NCI-H748 (cell line): ENCODE data around the gene VAC14.

Experiments used
- DNase-seq: peaks from one replicate; lab custom pipeline; 2025; ENCODE audit not compliant: unreplicated experiment; lab: John Stamatoyannopoulos, UW

Gene VAC14

GRCh38 chr16:70764632-70765031 lies 36.3 kb downstream of the VAC14 start:
- no peak for DNase-seq

DNA sequence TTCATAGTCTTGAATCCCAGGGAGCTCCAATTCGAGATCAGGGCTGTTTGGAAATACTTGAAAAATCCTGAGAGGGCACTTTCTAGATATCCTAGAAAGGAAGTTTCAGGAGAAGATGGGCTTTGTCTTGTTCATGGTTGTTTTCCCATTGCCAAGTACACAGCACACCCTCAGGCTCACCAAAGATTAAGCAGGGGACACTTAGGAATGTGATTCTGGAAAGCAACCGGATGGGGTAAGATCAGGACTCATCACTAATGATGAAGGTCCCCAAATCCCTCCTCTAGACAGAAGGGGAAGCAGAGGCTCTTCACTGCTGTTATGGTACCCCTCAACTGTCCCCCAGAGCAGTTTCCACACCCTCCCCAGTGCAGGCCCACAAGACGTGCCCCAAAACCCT lies 40.7 kb downstream of the VAC14 start:
- no peak for DNase-seq

GRCh38 chr16:70759666-70760065 lies 41.3 kb downstream of the VAC14 start:
- DNase-seq, result no peak

- no peak for DNase-seq
These were observed 42.2 kb downstream of the VAC14 start for GRCh38 chr16:70758786-70759185.

GRCh38 chr16:70757183-70757582 lies 43.8 kb downstream of the VAC14 start:
- no peak for DNase-seq

DNA sequence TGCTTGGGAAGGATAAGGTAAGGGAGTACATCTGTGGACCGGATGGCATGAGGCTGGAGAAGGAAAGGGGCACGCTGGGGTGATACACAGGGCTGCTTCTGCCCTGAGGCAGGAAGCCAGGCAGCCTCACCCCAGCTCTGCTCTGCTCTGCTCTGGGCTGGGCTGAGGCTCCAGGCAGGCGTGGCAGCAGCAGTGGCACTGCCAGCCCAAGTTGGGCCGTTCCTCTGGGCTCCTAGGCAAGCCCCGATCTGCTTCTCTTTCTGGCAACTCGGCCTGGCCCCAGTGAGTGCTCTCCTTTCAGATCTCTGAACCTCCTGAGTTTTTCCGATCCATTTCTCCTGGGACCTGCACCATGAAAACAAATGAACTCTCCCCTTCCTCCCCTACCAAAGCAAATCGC lies 44.9 kb downstream of the VAC14 start:
- no peak for DNase-seq

- no peak for DNase-seq
These were observed 45.9 kb downstream of the VAC14 start for GRCh38 chr16:70754851-70755600.

DNA sequence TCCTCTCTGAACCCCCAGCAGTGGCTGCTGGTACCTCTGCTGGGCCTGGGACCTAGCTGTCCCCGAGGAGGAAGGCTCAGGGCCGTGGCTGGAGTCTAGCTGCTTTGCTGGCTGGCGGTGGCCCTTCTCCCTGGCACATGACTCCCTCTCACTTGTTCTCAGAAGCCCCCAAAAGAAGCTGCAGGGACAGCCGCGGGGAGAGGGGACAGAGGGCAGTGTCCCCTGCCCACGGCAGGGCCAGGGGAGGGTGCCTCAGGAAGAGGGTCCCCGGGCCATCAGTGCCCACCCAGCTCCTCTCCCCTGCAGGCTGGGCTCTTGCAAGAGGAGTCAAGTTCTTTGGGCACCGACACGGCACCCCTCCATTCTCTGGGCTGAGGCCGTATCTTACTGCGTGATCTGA lies 46.6 kb downstream of the VAC14 start:
- DNase-seq, result no peak

GRCh38 chr16:70753694-70754325 lies 47.1 kb downstream of the VAC14 start:
- no peak for DNase-seq

- DNase-seq, result no peak
These were observed 47.7 kb downstream of the VAC14 start for GRCh38 chr16:70753228-70753627.

DNA sequence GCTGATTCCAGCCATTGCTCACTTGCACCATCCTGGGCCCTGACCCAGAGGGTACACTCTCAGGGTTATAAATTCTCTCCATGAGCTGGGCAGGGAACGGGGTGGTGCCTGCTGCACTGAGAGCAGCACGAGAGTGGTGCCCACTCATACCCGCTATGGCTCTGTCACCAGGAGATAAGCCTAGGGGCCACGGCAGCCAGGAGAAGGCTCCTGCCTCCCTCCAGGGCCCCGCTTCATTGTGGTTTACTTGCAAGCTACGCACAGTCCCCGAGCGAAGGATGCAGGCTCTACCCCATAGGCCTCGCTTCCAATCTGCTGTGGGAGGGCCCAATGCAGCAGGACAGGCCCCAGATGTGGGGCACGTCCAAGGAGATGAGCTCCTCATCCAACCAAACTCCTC lies 48.5 kb downstream of the VAC14 start:
- no peak for DNase-seq

DNA sequence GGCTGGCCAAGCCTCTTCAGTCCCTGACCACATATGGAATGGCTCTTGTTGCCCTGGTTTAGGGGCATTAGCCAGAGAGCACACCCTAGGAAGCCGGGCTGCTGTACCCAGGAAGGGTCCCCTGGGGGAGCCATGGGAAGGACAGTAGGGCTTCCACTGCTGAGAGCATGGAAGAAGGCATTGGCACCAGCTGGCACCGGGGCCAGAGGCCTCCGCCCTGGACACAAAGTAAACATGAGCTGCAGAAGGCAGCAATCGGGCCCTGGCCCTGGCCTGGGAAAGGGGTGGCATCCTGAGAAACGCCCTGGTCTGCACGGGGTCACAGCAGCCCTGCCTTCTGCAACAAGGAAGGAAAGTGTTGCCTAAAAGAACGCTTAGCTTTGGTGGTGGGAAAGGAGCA lies 49.4 kb downstream of the VAC14 start:
- DNase-seq, result no peak

- no peak for DNase-seq
These were observed 50.0 kb downstream of the VAC14 start for GRCh38 chr16:70750893-70751467.

DNA sequence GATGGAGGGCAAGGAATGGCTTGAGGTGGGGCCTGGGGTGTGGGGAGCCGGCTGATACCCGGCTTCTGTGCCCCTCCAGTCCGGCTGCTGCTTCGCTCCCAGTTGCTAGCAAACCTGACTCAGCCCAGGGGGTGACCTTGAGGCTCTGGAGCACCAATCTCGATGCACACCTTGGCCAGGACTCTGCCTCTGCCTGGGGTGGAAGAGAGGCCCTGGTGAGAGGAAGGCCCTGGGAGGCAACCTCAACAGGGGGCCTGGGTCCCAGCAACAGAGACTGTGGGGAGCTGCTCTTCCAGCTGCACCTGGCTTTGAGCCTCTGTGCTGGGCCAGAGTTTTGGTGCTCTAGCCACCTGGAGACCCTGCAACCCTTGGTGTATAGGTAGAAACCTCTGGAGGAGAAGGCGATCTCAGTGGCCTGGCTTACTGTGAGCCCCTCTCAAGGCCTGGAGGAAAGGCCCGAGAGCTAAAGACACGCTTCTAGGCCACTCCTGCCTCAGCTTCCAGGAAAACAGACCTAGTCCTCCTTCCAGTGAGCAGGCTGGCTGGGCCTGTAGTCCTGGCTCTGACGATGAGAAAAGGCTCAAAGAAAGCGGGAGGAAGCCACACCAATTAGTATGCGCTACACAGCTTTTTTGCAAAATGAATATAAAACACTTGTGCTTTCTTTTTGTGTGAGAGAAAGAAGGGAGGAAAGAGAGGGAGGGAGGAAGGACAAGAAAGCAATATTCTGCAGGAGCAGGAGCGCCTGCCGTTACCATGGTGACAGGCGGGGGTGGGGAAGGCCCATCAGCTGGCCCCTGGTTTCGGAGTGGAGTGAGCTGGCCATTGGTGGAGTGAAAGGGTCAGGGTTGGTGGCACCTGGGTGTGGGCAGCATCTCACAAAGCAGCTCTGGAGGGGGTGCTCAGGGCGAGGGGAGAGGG lies 51.0 kb downstream of the VAC14 start:
- no peak for DNase-seq

DNA sequence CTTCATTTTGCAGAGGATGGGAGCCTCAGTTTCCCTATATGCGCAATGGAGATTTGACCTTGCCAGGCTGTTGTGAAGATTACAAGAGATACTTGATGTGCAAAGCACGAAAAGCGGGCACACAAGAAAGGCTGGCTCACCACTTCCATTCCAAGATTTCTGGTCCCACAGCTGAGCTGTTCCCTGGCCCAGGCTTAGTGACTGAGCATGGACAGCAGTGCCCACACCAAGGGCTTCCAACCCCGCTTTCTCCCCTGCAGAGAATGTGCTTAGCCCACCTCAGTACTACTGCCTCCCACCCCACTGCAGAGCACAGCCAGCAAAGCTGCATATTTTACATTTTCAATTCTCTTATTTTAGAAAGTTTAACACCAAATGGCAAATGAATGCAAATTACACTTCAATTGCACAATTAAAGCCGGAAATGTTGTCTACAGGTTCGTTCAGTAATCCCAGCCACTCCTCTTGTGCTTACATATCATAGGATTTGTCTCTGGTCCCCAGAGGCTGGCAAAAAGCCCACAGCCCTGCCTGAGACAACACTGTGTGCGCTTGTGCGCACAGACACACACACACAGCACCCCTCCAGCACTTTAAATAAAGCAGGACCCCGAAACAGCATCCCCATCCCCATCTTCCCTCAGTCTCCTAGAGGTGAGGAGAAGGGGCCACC lies 51.8 kb downstream of the VAC14 start:
- no peak for DNase-seq

- no peak for DNase-seq
These were observed 53.0 kb downstream of the VAC14 start for GRCh38 chr16:70747703-70748631.

DNA sequence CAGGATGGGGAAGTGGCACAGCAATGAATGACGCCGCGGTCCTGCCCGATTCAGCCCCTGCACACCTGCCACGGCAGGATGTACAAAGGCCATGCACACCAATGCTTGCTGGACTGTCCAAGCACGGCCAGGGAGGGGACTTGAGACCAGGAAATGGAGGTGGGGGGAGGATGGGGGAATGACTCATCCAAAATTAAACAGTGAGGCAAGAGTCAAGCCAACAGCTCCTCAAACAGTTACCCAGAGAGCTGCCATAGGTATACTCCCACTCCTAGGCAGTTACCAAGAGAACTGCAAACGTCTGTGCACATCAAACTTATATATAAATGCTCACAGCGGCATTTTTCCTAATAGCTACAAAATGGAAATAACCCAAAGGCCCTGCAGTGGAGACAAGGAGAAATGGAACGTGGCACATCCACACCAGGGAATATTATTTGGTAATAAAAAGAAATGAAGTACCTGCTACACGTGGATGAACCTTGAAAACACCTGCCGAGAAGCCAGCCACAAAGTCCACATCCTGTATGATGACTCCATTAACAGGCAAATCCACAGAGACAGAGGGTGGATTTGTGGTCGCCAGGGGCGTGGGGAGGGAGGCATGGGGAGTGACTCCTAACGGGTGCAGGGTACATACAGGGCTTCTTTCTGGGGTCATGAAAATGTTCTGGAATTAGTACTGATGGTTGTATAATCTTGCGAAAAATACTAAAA lies 54.1 kb downstream of the VAC14 start:
- no peak for DNase-seq

DNA sequence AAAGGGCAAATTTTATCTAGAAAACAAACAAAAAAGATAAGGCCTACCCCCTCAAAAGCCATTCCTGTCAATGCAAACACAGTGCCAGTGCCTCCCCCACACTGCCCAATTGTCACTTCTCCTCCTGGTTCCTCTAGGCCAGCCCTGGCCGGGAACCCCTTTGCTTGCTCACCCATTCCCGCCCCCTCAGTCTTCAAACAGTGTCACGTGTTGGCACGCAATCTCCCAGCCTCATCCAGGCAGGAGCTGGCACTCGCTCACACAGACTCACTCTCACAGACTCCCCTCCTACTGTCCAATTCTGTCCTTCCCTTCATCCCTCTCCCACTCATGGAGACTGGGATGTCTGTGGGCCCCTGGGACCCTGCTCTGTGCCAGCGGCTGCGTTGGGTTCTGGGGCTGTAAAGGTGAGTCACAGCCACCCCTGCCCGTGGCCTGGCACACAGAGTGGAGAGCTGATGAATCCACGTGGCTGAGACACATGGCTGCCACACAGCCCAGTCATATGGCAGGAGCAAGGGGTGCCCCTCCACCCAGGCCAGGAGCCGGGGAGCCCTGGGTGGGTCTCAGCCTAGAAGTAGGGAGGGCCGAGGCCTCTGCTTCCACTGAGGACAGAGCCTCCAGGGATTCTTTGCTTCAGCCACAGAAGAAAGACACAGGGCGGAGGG lies 54.8 kb downstream of the VAC14 start:
- no peak for DNase-seq
